ENCODE measurements around the gene LY9. TPM values are rescaled to one million over a fixed set of nuclear protein-coding genes. Genes with fewer than 3 reads are reported as not detected.
"Not testable (repeated sequence)": the region's sequence is repeated elsewhere in the genome, so short reads cannot be mapped to it uniquely, and the experiment has no call there.

LY9 gene
- total RNA-seq, 1 donor from 2014 or later, result not detected

DNA sequence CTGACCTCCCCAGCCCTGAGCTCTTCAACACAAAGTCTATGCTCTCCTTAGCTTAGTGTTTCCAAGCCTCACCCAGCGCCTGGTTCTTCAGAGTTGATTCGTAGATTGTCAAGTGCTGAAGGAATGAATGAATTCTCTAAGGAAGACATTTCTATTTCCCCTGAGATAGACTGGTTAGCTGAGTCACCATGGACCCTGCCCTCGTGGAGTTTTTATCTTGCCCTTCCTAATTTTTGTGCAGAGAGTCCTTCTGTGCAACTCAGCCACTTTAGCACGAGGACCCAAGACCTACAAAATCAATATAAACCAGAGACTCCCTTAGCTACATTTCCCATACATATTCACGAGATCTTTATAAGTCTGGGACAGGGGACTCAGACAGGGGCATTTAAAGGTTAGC lies 69.4 kb downstream of the LY9 start:
- no peak for DNase-seq (ENCODE audit: low read depth)

DNA sequence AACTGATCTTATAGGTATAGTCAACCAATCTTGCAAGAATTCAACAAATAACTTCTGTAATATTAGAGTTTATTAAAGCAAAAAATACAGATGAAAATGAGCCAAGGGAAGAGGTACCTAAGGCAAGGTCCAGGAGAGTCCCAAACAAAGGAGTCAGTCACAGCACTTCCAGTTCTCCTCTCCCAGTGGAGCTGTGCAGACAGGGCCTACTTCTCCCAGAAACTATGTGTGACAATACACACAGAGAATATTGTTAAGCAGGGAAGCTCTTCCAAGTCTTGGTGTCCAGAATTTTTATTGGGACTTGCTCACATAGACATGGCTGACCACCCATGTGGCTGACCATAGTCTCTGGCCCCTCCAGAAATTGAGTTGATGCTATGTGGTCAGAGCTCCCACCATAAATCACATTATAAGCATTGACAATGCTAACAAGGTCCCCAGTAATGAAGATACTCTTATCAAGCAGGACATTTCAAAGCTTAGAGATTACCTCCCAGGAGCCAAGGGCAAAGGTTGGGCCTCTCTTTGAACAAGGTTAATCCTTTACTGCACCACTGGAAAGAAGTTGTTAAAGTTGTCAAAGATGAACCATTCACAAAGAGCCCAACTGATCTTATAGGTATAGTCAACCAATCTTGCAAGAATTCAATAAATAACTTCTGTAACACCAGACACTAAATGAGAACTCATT lies 70.2 kb downstream of the LY9 start:
- DNase-seq (ENCODE audit: low read depth), result no peak

DNA sequence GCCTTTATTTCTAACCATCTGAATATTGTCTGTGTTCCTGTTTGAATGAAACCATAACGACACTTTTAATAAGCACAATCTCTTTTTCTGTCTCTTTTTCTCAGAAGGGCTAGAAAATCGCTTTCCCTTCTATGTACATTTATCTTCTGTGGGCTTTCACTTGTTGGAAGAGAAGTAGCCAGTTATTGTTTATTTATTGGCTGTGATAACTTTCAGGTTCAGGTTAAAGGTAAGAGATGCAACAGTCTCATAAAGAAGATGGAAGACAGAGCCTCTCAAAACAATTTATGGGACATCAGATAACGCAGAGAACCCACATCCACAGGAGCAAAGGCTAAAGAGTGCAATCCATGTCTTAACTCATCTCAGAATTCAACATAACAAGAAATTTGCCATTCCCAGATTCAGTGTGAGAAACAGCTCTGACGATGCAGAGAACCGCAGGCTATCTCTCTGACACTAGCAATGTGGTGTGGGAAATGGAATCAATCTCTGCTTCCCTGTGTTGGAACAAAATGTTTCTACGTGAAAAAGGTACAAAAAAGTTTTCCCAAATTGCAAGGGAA lies 70.8 kb downstream of the LY9 start:
- DNase-seq (ENCODE audit: low read depth), result no peak

DNA sequence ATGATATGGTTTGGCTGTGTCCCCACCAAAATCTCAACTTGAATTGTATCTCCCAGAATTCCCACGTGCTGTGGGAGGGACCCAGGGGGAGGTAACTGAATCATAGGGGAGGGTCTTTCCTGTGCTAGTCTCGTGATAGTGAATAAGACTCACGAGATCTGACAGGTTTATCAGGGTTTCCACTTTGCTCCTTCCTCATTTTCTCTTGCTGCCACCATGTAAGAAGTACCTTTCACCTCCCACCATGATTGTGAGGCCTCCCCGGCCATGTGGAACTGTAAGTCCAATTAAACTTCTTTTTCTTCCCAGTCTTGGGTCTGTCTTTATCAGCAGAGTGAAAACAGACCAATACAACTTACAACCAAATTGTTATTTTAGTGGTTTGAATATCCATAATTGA lies 71.7 kb downstream of the LY9 start:
- not testable (repeated sequence) for DNase-seq (ENCODE audit: low read depth)

DNA sequence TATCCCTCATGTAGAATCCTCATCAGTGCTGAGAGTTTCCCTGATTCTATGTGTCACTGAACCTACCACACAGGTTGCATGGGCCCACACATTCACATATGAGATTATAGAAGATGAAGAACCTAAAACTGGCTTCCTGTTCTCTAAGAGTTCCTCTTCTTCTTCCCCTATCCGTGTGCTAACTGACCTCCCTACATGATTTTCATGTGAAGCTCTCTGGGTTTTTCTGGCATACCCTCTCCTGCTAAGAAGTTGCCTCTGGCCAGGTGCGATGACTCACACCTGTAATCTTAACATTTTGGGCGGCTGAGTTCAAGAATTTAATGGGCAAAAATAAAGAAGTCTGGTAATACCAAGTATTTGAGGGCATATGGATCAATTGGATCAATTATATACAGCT lies 72.2 kb downstream of the LY9 start:
- no peak for DNase-seq (ENCODE audit: low read depth)

DNA sequence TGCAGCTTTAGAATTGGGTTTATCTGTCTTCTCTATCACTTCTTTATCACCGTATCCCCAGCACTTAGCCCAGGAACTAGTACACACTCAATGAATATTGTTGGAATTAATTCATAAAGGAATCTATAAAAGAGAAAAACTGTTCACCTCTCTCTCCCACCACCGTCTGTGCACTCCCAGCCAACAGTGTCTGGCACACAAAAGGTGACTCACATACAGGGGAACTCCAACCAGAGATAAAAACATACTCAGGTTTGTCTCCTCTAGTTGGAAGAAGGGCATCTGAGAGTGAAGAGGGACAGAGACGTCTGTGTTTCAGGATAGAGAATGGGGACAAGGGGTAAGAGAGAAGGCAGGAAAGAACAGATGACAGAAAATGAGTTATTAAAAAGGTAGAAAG lies 79.0 kb downstream of the LY9 start:
- DNase-seq (ENCODE audit: low read depth), result no peak

DNA sequence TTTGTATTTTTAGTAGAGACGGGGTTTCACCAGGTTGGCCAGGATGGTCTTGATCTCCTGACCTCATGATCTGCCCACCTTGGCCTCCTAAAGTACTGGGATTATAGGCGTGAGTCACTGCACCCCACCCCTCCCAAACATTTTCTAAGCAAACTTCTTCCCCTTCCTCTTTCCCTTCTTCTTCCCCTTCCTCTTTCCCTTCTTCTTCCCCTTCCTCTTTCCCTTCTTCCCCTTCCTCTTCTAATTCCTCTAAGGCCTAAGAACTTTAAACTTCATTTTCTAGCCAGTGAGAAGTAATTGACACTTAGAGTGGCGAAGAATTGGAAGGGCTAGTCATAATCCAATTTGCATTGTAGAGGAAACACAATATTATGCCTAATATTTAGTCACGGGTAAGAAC lies 79.6 kb downstream of the LY9 start:
- DNase-seq (ENCODE audit: low read depth), result not testable (repeated sequence)

DNA sequence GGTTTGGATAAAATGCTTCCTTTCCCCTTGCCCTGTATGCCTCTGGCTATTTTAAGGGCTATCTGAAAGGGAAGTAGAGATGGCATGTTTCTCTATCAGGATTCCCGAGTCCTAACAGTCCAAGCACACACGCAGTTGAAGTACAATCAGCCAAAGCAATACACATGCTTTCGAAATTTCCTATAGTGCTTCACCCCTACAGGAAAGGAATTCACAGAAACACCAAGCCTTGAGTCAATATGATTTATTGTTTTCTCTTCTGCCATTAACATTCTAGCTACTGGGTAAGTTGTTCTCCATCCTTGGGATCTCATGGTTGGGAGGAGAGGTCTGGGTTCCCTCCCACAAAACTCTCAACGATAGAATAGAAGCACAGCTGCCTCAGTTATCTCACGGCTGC lies 80.3 kb downstream of the LY9 start:
- DNase-seq (ENCODE audit: low read depth), result no peak

DNA sequence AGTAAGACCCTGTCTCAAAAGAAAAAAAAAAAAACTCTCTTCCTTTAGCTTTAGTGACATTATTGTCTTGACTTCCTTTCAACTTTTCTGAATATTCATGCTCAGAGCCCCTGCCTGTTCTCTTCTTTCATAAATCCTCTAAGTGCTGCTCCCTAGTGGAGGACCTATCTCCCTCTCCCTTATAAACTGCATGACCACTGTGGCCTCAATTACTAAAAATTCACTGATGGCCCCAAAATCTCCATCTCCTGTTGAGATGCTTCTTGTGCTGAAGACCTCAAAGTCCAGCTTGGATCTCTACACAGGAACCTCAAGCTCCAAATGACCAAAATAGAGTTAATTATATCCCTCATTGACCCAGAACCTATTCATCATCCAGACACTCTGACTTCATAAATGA lies 81.2 kb downstream of the LY9 start:
- DNase-seq (ENCODE audit: low read depth), result no peak

Other genes with a start within 250 kb of the LY9 start
- not detected in 2 replicates for gene CD84, start 216.7 kb upstream of the LY9 start, total RNA-seq
- gene SLAMF1, start 149.1 kb upstream of the LY9 start, total RNA-seq, result not detected in 2 replicates
- not detected in 2 replicates for gene CD48, start 84.4 kb upstream of the LY9 start, total RNA-seq
- gene SLAMF7, start 56.9 kb upstream of the LY9 start, total RNA-seq, result 0.17 TPM in 1 of 2 replicates, not detected in the other
- gene CD244, start 66.7 kb downstream of the LY9 start, total RNA-seq, result not detected in 2 replicates
- gene ITLN1, start 89.0 kb downstream of the LY9 start, total RNA-seq, result not detected in 2 replicates
- not detected in 2 replicates for gene ITLN2, start 158.6 kb downstream of the LY9 start, total RNA-seq
- 145 and 248 TPM in 2 replicates for gene F11R, start 225.0 kb downstream of the LY9 start, total RNA-seq
- 45.1 and 106 TPM in 2 replicates for gene TSTD1, start 242.8 kb downstream of the LY9 start, total RNA-seq
- gene USF1, start 249.8 kb downstream of the LY9 start, total RNA-seq, result 61.1 and 80.9 TPM in 2 replicates

All from renal cortical epithelial cell (primary cell).